Inferior parietal cortex (tissue), 1 donor: Measurements from ENCODE around the gene SLC1A5.
"Not testable (repeated sequence)": the region's sequence is repeated elsewhere in the genome, so short reads cannot be mapped to it uniquely, and the experiment has no call there.

Experiments
- DNase-seq: peaks from one replicate; pipeline ENCODE4 v3.0.0-alpha.2; 2016; ENCODE audit errors: extremely low spot score

SLC1A5 gene

DNA sequence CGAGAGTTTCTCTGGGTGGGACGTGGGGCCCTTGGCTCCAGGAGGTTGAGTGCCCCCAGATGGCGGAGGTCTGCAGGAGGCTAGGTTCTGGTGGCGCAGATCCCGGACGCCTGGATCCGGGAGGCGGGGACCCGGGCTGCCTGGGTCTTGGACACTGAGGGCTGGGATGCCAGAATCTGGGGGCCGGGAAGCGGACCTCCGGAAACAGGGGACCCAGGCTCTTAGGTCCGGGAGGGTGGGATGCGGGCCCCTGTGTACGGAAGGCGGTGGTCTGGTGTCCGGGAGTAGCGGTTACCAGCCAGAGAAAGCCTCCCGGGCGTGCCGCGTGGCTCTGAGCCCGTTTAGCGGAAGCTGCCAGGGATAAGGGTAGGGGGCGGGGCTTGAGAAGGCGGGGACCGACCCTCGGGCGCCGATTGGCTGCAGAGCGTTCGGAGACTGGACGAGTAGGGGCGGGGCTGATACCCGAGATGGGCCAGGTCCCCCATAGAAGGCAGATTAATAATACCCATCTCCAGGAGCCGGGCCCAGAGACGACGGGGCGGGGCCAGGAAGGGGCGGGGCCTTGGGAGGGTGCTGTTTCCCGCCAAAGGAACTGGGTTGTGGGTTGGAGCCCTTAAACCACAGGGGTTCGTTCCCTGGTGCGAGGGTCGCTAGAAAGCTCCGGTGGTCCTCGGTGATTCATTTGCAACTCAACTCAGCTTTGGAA, at the start of gene SLC1A5:
Gene SLC1A5, minus strand, starts transcription at position 333 of the 706 bp plus-strand sequence. CDS start 629 bp downstream, outside the sequence.
- peak; percentile 57 for DNase-seq

DNA sequence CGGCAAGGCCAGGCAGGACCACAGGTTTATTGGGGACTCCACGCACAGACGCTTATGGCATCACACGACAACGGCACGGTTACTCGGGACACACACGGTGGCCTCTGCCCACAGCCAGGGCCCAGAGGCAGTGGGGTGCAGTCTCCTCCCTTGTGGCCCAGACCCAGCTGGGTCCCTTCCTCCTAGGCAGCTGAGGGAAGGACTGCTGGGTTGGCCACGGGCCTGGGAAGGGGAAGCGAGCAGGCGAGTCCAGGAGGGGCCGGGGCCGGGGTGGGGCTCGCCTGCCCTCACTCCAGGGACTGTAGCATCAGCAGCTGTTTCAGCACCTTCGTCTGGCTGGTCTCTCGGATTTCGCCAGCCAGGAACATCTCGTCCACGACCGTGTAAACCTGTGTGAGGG, 49.8 kb upstream of the SLC1A5 start:
- no peak for DNase-seq

DNA sequence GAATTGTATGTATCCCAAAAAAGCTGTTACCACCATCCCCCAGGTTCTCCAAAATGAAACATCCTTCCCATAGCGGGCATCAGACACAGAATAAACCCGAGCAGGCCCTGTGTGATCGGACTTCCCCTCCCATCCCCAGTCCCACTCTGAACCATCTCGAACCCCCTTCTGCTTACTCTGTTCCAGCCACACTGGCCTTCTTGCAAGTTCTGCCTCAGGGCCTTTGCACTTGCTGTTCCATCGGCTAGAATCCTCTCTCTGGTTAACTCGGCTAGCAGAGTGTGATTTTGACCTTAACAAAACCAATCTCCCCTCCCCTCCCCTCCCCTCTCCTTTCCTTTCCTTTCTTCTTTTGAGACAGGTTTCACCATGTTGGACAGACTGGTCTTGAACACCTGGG, 46.6 kb upstream of the SLC1A5 start:
- DNase-seq, result no peak

DNA sequence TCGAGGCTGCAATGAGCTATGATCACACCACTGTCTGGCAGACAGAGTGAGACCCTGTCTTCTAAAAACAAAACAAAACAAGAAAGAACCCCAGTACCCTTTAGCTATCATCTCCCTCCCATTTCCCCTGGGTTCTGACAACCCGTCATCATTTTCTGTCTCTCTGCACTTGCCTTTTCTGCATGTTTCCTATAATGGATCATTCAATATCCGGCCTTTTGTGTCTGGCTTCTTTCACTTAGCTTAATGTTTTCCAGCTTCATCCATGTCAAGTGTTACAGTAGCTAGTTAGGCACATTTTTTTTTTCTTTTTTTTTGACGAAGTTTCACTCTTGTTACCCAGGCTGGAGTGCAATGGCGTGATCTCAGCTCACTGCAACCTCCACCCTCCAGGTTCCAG, 45.7 kb upstream of the SLC1A5 start:
- no peak for DNase-seq

DNA sequence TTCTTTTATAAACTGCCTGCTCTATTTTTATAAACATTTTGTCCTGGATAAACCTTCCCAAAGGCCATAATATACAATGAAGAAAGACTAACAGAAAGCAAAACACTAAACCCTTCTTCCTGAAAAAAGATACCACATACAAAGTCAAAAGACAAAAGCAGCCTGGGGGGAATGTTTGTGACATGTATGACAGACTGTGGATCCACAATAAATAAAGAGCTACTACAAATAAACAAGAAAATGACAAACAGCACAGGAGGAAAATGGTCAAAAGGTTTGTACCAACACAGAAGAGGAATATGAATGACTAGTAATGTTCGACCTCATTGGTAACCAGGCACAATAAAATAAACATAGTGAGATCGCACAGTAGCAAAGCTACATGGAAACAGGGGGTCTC, 42.5 kb upstream of the SLC1A5 start:
- DNase-seq, result no peak

DNA sequence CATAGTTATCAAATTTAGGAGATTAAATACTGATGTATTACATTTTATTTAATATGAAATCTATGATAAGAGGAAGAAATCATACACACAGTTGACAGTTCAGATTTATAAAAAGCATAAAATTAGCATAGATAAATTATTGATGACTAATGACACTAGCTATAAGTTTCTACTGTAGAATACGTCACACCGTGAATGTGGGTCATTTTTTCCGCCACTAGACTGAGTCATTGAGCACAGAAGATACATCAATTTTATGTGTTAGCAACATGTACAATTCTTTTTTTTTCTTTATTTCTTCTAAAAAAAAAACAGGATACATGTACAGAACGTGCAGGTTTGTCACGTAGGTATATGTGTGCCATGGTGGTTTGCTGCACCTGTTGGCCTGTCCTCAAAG, 40.1 kb upstream of the SLC1A5 start:
- no peak for DNase-seq

DNA sequence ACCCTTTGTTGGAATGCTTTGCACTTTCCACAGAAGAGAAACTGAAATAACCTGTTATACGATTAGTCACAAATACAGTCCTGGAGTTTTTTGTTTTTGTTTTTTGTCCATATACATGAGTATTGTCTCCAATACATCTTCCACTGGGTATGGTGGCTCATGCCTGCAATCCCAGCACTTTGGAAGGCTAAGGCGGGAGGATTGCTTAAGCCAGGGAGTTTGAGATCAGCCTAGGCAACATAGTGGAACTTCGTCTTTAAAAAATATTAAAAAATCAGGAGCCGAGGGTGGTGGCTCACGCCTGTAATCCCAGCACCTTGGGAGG, 37.3 kb upstream of the SLC1A5 start:
- no peak for DNase-seq

DNA sequence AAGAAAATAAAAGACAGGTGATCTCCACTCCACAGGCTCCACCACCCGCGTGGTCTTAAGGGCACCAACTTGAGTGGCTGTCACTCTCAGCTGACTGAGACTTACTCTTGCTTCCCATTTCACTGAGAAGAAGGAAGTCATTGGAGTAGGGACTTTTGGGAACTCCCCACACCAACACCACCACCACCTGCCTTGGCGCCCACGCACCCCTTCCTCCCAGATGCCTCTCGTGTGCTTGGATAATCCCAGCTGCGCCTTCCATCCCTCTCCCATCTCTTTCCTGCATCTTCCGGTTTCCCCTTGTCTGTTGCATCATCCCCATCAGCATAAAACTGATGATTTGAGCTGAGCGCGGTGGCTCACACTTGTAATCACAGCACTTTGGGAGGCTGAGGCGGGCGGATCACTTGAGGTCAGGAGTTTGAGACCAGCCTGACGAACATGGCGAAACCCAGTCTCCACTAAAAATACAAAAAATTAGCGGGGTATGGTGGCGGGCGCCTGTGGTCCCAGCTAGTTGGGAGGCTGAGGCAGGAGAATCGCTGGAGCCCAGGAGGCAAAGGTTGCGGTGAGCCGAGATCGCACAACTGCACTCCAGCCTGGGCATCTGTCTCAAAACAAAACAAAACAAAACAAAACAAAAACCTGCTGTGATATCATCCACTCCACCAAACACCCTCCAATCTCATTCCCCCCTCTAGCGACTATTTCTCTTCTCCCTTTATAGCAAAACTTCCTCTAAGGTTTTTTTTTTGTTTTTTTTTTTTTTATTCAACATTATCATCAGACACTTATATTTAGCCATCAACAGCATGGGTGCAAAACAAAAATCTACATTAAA, 36.7 kb upstream of the SLC1A5 start:
- no peak for DNase-seq

DNA sequence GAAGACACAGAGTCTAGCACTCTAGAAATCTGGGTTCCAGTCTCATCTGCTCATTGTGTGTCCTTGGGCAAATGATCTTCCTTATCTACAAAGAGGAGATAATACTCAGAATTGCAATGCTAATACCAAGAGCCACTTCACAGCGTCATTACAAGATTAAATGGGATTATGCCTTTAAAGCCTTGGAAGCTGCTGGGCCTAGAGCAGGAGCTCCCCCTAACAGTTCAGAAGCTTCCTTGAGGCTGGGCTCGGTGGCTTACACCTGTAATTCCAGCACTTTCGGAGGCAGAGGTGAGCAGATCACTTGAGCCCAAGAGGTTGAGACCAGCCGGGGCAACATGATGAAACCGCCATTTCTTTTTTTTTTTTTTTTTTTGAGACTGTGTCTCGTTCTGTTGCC, 34.7 kb upstream of the SLC1A5 start:
- no peak for DNase-seq

DNA sequence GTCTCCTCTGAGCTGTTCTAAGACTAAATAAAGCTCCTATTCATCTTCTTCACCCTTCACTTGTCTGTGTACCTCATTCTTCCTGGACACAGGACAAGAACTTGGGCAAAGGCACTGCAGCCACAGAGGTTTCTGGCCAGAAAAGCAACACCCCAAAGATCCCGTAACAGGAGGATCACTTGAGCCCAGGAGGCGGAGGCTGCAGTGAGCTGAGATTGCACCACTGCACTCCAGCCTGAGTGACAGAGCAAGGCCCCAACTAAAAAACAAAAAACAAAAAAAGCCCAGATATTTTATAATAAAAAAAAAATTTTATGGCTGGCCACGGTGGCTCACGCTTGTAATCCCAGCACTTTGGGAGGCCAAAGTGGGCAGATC, 34.0 kb upstream of the SLC1A5 start:
- not testable (repeated sequence) for DNase-seq

DNA sequence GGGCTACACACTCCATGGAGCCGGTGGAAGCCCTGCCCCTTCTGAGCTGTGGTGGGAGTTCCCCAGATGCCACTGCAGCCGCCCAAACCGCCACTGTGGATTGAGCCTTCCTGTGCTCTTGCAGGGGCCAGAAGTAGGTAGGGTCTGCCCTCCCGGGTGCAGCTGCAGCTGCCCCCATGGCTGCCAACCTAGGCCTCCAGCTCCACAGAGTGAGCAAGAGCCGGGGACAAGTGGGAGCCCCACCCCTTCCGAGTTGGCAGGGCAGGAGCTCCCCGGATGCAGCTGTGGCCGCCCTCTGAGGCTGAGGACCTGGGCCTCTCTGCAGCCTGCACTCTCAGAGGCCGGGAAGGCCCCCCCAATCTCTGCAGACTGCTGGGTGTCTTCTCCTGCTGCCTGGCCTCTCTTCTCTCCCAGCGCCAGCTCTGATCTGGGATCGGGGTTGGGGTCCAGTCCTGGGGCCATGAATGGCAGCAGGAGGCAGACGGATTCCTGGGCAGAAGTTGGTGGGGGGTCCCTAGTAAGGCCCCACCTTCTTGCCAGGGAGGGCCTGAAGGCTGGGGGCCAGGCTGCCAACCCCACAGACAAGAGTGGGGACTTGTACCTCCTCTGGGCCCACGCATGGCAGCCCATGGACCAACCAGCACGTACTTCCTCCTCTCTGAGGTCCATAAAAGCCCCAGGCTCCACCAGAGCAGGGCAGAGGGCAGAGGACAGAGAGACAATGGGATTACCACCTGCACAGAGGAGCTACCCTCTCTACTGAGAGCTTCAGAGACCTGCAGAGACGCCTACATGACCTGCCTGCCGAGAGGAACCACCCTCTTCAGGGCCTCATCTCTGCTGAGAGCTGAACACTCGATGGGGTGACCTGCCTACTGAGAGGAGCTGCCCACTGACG, 33.4 kb upstream of the SLC1A5 start:
- no peak for DNase-seq

DNA sequence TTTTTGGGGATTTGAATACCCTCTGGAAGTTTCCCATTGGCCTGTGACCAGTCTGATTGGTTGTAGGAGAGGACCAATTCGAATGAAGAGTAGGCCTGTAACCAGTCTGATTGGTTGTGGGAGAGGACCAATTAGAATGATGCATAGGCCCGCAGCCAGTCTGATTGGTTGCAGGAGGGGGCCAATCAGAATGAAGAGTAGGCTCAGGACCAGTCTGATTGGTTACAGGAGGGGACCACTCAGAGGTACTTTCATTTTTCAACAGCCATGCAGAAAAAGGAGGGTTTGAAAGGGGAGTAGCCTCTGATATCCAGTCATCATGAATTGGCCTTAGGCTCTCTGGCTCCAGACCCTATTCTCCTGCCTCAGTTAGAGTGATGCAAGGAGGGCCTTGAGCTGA, 30.4 kb upstream of the SLC1A5 start:
- no peak for DNase-seq

DNA sequence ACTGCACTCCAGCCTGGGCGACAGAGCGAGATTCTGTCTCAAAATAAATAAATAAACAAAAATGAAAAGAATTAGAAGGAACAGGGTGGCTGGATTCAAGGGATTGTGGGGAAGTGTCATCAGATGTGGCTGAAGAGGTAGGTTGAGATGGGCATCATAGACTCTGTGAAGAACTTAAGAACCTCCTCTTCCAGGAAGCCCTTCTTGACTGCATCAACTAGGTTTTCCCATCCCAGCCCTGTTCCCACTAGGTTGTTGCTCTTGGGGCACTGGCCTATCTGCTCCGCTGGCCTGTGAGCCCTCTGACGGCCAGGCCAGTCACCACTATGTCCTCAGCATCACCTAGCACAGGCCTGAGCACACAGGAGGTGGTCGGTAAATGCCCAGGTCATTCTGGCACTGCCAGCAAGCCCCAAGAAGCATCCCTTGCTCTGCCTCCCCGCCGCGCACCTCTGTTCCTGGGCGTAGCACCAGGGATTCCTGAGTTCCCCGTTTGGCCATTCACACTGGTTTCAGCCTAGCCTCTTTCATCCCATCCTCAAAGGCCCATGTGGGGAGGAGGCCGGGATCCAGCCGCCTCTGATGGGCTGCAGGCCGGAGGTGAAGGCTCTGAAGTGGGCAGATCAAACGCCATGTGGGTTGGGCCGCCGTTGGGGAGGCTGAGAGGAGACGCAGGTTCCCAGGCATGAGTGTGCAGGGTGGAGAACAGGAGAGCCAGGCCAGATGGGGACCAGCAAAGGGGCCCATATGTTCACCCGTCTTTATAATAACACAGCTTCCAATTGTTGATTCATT, 27.6 kb upstream of the SLC1A5 start:
- no peak for DNase-seq

DNA sequence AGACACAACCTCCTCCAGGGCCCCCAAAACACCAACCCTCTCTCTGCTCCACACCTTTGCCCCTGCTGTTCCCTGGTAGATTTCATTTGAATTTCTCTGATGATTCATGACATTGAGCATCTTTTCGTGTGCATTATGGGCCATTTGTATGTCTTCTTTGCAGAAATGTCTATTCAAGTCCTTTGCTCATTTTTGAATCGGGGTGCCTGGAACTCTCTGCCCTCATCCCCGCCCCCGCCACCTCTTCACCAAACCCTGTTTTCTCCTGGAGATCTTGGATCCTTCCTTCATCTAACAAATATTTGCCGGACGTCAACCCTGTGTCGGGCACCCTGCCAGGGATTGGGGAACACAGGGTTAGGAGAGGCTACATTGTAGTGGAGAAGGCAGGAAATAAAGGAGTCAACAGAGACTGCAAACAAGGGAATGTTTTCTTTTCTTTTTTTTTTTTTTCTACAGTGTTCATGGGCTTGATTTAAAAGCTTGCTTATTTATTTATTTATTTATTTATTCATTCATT, 25.5 kb upstream of the SLC1A5 start:
- DNase-seq, result no peak

DNA sequence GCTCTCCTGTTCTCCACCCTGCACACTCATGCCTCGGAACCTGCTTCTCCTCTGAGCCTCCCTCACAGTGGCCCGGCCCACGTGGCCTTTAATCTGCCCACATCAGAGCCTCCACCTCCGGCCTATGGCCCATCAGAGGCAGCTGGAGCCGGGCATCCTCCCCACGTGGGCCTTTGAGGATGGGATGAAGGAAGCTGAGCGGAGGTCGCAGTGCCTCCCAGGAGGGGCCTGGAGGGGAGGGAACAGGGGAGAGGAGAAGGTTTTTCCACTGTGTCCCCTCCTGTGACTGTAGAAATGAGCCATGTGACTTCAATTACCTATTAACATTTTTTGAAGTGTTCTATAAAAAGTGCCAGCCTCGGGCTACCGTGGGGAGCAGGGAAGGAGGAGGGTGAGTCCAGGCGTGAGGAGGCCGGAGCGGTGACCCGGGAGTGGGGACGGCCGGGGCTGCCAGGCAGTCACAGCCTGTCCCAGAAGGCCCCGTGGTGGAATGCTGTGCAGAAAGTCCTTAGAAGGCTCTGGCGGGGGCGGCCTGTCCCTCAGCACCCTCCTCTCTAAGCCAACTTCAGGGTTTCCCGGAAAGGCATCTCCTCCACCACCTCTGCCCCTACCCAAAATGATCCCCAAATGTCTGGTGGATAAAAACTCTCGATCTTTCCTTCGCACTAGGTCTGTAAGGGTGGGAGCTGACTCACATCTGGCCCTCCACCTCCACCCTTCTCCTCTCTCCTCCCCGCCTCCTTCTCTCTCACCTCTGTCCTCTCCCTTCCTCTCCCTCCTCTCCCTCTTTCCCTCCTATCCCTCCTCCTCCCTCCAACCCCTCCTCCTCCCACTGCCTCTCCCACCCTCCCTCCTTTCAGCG, 24.8 kb upstream of the SLC1A5 start:
- no peak for DNase-seq

DNA sequence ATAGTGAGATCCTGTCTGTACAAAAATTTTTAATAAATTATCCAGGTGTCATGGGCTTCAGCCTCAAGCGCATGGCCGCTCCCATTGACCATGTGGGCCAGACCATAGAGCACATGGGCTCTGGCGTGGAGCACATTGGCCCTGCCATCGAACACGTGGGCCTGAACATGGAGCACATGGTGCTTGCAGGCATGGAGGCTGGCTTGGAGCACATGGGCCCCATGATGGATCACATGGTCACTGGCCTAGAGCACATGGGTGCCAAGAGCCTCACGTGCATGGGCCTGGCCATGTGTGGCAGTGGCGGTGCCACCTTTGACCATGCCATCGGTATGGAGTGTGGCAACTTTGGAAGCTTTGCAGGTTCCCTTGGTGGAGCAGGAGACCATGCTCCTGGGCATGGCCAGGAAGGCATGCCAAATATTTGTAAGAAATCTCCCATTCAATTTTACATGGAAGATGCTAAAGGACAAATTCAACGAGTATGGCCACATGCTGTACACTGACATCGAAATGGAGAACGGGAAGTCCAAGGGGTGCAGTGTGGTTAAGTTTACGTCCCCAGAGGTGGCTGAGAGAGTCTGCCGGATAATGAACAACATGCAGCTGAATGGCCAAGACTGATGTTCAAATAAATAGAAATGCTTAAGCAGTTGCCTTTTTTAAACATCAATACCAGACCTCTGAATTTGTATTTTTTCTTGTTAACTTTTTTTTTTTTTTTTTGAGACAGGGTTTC, 21.3 kb upstream of the SLC1A5 start:
- no peak for DNase-seq

DNA sequence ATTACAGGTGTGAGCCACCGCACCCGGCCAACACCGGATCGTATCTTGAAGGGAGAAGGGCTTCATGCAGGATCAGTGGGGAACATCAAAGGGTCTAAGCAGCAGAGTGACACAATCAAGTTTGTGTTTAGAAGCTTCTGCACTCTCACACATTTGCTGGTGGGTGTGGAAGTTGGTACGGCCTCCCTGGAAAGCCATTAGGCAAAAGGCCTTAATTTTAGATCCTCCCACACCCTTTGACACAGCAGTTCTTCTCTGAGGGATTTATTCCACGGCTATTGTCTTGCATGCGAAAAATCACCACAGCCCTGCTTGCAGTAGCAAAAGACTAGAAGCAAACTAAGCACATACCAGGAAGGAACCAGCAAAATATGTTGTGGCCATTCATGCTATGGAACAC, 18.3 kb upstream of the SLC1A5 start:
- DNase-seq, result peak; percentile 13

DNA sequence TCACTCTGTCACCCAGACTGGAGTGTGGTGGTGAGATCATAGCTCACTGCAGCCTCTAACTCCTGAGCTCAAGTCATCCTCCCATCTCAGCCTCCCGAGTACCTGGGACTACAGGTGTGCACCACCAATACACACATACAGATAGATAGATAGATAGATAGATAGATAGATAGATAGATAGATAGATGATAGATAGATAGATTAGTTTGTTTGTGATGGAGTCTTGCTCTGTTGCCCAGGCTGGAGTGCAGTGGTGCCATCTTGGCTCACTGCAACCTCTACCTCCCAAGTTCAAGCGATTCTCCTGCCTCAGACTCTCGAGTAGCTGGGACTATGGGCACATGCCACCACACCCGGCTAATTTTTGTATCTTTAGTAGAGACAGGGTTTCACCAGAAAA, 16.0 kb upstream of the SLC1A5 start:
- DNase-seq, result not testable (repeated sequence)

DNA sequence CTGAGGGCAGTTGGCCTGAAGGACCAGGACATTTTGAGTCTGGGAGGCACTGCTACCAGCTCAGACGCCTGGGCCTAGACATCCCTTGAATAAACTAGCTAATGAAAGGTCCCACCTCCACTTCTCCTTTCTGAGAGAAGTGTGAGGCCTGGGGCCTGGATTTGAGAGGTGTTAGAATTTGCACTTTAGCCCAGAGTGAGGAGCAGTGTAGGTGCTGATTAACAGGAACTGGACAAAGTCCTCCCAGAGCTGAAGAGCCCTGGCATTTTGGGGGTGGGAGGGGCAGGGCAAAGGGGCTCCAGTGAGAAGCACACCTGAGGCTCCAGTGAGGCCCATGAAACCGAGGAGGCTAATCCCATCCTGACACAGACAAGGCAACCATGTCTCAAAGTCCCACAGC, 15.2 kb upstream of the SLC1A5 start:
- no peak for DNase-seq

DNA sequence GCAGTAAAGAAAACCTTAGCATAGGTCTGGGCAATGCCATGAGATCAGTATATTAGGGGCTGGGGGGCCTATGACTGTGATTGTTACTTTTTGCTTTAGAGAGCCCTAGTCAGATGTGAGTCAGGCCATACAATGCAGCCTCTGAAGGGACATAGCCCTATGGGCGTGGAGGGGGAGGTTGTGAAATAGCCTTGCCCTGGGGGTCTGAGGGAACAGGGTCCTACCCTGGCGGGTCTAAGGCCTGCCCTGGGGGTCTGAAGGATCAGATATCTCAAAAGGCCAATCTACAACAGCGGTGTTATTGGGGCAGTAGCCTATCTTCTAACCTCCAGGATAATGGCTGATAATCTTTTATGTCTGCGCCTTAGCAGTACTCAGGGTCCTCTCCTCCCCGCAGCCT, 13.8 kb upstream of the SLC1A5 start:
- no peak for DNase-seq
